Right hindlimb (tissue), 1 donor: Measurements from ENCODE around the gene SPON1.
"Not testable (repeated sequence)": the region's sequence is repeated elsewhere in the genome, so short reads cannot be mapped to it uniquely, and the experiment has no call there.

Experiments
- DNase-seq: peaks from one replicate; pipeline ENCODE4 v3.0.0-alpha.2; 2018

Gene SPON1

GRCh38 chr11:13962562-13963168 is at the start of gene SPON1:
Gene SPON1, plus strand, starts transcription at chr11:13962723. Its CDS starts 182 bp downstream, at chr11:13962905.
- DNase-seq: peak; percentile 84

- no peak for DNase-seq
These were observed 45.3 kb upstream of the SPON1 start for GRCh38 chr11:13917264-13917663.

- no peak for DNase-seq
These were observed 44.6 kb upstream of the SPON1 start for GRCh38 chr11:13917904-13918303.

DNA sequence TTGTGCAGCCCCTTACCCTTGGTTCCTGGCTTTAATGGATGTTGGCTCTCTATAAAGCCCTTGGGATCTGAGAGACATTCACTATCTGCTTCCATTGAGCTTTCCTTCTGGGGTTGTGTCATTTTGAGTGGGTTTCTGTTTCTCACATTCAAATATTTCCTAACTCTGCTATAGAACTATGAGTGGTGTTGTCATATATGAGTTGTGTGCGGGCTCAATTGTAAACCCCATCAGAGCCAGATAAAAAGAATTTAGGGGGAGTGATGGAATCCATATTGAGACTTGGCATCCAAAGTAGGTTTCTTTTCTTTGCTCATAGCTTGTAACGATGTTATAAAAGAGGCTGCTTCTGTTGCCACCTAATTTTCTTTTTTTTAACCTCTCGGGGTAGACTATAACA is 41.8 kb upstream of the SPON1 start:
- no peak for DNase-seq

DNA sequence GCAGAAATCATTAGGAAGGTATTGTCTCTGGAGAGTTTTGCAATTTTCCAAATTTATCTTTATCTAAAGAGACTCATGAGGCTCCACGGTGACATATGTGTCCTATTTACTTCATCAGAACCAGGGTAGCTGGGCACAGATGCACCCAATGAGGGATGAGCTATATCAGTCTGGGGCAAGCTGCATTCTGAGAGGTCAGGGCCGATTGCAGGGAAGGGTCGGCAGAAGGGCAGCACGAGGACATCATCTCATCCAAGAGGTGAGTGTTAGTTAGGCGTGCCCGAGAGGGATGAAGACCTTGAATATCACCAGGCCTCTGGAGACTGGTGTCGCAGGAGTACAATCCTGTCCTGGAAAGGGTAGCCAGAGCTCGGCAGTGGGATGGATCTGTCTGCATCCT is 41.0 kb upstream of the SPON1 start:
- no peak for DNase-seq

DNA sequence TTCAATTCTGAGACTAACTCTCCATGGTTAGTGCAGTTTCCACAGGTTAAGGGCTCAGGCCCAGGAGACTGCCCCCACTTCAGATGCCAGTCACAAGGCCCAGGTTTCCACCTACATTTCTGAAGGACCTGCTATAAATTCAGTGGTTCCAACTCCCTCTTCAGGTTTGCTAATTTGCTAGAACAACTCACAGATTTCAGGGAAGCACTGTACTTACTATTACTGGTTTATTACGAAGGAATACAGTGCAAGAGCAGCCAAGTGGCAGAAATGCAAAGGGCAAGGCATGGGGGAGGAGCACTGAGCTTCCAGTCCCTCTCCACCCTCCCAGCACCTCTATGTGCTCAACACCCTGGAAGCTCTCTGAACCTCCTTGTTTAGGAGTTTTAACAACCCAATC is 39.3 kb upstream of the SPON1 start:
- no peak for DNase-seq

DNA sequence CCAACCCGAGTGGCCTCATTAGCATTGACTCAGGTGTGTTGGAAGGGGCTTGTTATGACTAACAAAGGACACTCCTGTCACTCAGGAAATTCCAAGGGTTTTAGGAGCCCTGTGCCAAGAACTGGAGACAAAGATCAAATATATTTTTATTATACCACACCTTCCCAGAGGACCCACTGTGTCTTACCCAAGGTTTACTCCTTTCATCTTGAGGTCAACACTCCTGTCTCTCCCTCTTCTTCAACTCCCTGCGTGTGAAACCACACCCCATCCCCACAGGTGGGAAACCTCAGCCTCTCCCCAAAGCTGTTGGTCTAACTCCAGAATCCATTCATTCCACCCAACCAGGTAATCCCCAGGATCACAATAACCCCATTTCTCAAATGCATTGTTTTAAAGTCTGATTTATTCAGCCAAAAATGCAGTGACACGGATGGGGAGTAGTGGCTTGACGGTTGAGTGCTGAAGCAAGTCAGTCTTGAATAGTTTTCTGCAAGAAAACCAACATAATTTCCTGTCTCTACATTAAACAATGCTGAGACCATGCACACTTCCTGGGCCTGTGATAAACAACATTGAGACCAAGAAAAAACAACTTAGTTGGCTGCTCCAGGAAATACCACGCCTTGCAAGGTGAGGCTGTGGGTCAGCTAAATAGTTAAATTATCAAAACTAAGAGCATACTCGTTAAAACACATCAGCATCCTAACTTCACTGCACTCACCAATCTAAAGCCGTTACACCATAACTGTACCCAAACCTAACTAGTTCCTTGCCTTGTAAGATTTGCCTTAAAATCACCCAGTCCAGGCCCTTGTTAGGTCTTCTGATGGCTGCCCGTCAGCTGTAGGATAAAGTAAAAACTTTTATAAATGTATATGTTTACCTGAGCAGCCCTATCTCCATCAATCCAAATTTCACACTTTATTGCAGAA is 38.5 kb upstream of the SPON1 start:
- DNase-seq: no peak

- no peak for DNase-seq
These were observed 37.7 kb upstream of the SPON1 start for GRCh38 chr11:13924801-13925327.

DNA sequence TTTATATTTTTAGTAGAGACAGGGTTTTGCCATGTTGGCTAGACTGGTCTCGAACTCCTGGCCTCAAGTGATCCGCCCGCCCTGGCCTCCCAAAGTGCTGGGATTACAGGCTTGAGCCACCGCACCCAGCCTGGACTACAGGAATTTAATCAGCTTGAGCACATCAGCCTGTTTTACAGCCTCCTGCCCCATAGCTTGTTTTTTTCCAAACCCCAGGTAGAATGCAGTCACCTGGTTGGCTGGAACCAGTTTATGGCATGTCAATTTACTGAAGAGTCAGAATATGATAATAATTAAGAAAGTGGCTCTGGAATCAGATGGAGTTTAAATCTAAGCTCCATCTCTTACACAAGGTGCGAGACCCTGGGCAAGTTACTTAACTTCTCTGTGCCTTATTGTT is 36.2 kb upstream of the SPON1 start:
- DNase-seq: not testable (repeated sequence)

- no peak for DNase-seq
These were observed 35.5 kb upstream of the SPON1 start for GRCh38 chr11:13926981-13927380.

GRCh38 chr11:13927481-13927880 is 35.0 kb upstream of the SPON1 start:
- no peak for DNase-seq

GRCh38 chr11:13928566-13929251 is 33.8 kb upstream of the SPON1 start:
- no peak for DNase-seq

- no peak for DNase-seq
These were observed 33.1 kb upstream of the SPON1 start for GRCh38 chr11:13929395-13929891.

GRCh38 chr11:13931356-13931755 is 31.2 kb upstream of the SPON1 start:
- DNase-seq: no peak

DNA sequence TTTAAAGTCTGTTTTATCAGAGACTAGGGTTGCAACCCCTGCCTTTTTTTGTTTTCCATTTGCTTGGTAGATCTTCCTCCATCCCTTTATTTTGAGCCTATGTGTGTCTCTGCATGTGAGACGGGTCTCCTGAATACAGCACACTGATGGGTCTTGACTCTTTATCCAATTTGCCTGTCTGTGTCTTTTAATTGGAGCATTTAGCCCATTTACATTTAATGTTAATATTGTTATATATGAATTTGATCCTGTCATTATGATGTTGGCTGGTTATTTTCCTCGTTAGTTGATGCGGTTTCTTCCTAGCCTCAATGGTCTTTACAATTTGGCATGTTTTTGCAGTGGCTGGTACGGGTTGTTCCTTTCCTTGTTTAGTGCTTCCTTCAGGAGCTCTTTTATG is 25.4 kb upstream of the SPON1 start:
- DNase-seq: not testable (repeated sequence)

GRCh38 chr11:13938829-13939228 is 23.7 kb upstream of the SPON1 start:
- DNase-seq: not testable (repeated sequence)

DNA sequence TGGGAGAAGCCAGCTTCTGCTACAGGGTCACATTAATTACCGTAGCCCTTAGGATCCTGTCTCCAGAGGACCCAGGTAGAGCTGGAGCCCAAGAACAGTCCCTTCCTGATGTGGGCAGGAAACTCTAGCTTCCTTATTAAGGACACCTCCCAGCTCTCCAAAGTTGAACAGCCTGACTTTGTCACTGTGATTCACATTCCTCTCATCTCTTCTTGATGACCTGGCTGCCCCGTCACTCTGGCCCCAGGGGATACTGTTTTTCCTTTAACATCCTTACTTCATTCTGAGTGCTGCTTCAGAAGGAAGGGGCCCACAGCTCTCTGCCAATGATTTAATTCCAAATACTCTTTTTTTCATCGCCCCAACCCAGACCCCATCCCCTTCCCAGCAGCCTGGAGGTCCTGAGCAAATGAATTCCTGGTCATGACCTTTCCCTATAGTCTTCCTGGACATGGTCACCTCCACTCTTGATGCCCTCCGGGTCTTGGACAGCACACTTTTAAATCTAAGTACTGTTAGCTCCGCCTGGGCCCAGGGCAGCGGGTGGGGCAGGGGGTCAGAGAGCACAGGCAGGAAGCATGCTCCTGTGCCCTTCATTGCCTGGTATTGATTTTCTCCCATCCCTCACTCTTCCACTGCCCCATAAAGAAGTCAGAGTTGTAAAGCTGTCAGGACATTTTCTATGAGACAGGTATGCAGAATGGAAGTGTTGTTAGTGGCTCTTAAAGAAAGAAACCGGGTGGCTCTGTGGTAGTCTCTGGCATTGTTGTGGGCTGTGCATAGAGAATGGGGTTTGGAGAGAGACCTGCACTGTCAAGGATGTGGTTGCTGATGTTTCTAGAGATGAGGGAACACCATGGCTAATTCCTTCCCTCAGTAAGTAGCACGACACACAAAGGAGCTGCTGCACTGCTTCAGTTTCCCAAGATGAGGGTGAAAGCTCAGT is 22.3 kb upstream of the SPON1 start:
- DNase-seq: no peak

DNA sequence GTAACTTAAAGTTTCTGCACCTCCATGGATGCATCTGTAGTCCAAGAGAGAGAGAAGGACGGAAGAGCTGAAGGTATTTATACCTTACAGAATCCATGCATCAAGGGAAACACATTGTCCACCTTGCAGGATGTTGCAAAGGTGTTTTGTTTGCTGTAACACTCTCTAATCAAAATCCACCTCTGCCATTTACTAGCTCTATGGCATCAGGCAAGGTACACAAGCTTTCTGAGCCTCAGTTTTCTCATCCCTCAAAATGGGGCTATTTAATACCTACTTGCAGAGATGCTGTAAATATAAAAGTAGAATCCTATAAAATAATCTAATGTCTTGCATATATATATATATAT is 21.6 kb upstream of the SPON1 start:
- DNase-seq: no peak

DNA sequence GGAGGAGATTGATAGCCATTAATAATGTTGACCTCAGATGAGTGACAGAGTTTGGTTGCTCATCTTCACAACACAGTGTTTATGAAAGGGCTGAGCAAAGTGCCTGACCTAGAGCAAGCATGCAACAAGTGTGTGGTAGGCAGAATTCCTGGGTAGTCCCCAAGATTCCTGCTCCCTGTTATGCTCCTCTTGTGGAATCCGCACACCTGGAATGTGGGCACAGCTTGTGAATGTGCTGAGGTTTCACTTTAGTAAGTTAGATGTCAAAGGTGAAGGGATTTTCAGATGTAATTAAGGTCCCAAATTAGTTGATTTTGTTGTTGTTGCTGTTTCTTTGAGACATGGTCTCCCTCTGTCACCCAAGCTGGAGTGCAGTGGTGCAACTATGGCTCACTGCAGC is 20.7 kb upstream of the SPON1 start:
- DNase-seq: no peak

GRCh38 chr11:13942378-13942777 is 20.1 kb upstream of the SPON1 start:
- DNase-seq: no peak

DNA sequence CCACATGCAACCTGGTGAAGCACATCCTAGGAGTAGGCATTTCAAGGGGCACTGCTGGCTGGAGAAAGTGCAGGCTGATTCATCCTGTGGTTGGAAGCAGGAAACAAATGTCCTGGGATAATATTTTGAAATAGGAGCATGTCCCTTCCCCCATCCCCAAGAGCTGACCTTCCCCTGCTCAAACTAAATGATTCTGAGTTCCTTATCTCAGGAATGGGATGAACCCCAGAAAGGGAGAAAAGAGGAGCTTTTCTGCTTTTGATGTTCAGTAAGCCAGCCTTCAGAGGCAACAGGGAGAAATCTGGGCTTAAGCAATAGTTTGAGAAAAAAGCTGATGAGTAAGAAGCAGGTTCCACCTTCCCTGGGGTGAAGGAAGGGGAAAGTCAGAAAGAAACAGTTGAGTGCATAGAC is 19.5 kb upstream of the SPON1 start:
- no peak for DNase-seq

GRCh38 chr11:13944016-13944415 is 18.5 kb upstream of the SPON1 start:
- DNase-seq: no peak
